HepG2 (cell line): ENCODE data around the gene CENATAC. TPM values are rescaled to one million over a fixed set of nuclear protein-coding genes. Genes with fewer than 3 reads are reported as not detected.

Source experiments
- ATAC-seq: fragments of 200-7000 bp; cut with Tn5 transposase; 3 replicates; pipeline ENCODE4 v1.9.1; 2020; ENCODE audit warnings: mild to moderate bottlenecking, moderate library complexity
- BruUV-seq: library from RNA; stranded (reverse); fragments of 400-500 nt; replicated peaks from 2 replicates; lab custom pipeline; 2021; lab: Mats Ljungman, UMichigan
- CTCF ChIA-PET: fragments of 300-600 bp; formaldehyde crosslinking; extraction: SDS; loops from one replicate; lab custom pipeline; 2021; ENCODE audit warnings: low total read pairs, inconsistent platforms, low intra/inter-chr PET ratio; lab: Yijun Ruan, JAX
- POLR2A ChIA-PET: fragments of 350-600 bp; sonication (Branson Sonifier 250); formaldehyde crosslinking; loops from one replicate; lab custom pipeline; 2020; ENCODE audit warnings: antibody characterized with exemption, inconsistent platforms; lab: Yijun Ruan, JAX
- DNase-seq: peaks from one replicate; pipeline ENCODE4 v3.0.0-alpha.2; 2015; ENCODE audit warnings: low spot score
- FAIRE-seq: peaks from 3 replicates; lab custom pipeline; 2011; peaks lifted over from hg19 to GRCh38; lab: Jason Lieb, UNC
- H2AFZ ChIP-seq: one replicate; pipeline ENCODE4 v1.6.1; 2011; ENCODE audit warnings: low read length, inconsistent platforms
- H3K27ac ChIP-seq: fragments of 300-600 bp; 3 replicates; pipeline ENCODE4 v1.8.0; 2011; ENCODE audit warnings: mixed run types, mild to moderate bottlenecking, mixed read lengths, low read length, inconsistent platforms; ENCODE audit not compliant: insufficient read depth; ENCODE audit errors: extremely low read length
- H3K27me3 ChIP-seq, 2 experiments: fragments of 200-600 bp in 1 of 2; 2 replicates in 1 of 2; 3 replicates in 1 of 2; pipeline versions ENCODE4 v1.6.0 to v1.8.0; 2011; ENCODE audit warnings: low read length in 2 of 2, mild to moderate bottlenecking in 2 of 2, moderate library complexity in 2 of 2, inconsistent platforms in 1 of 2; ENCODE audit not compliant: insufficient read depth in 2 of 2, control insufficient read depth in 1 of 2
- H3K36me3 ChIP-seq, 2 experiments: fragments of 200-600 bp in 1 of 2; replicated peaks in 1 of 2; 2 replicates in 1 of 2; 3 replicates in 1 of 2; pipeline versions ENCODE4 v1.5.1 to v1.8.0; 2011; ENCODE audit warnings: low read length in 2 of 2, inconsistent platforms in 1 of 2; ENCODE audit not compliant: insufficient read depth in 2 of 2, control insufficient read depth in 1 of 2
- H3K4me1 ChIP-seq: 2 replicates; pipeline ENCODE4 v1.5.1; 2012; ENCODE audit warnings: low read length, inconsistent platforms; ENCODE audit not compliant: insufficient read depth
- H3K4me2 ChIP-seq: 2 replicates; pipeline ENCODE4 v1.6.0; 2011; ENCODE audit warnings: low read depth, low read length, inconsistent platforms
- H3K4me3 ChIP-seq, 3 experiments: fragments of 200-600 bp in 1 of 3; sonication (generic), shearing (Covaris generic) in 1 of 3; replicated peaks in 1 of 3; 2 replicates each; pipeline ENCODE4 v1.5.1; 2011 to 2016; ENCODE audit warnings: low read length in 3 of 3, inconsistent platforms in 2 of 3, low read depth in 2 of 3, mild to moderate bottlenecking in 2 of 3, control low read depth in 1 of 3, mixed read lengths in 1 of 3; ENCODE audit not compliant: insufficient read depth in 1 of 3
- H3K79me2 ChIP-seq: one replicate; pipeline ENCODE4 v1.6.1; 2011; ENCODE audit warnings: low read length, inconsistent platforms; ENCODE audit not compliant: insufficient read depth
- H3K9ac ChIP-seq: 2 replicates; pipeline ENCODE4 v1.6.0; 2011; ENCODE audit warnings: mild to moderate bottlenecking, low read depth, low read length, inconsistent platforms; ENCODE audit not compliant: insufficient read depth
- H3K9me3 ChIP-seq: 2 replicates; pipeline ENCODE4 v1.5.1; 2012; ENCODE audit warnings: mild to moderate bottlenecking, low read length
- H4K20me1 ChIP-seq: 2 replicates; pipeline ENCODE4 v1.6.0; 2011; ENCODE audit warnings: inconsistent platforms, mild to moderate bottlenecking, low read length, moderate library complexity; ENCODE audit not compliant: insufficient read depth
- FOXO4 ChIP-seq: sonication (generic); formaldehyde crosslinking; conservative IDR thresholded peaks from 2 replicates; pipeline ENCODE4 v1.8.1; 2023; ENCODE audit warnings: missing genetic modification reagents
- HMGXB3 ChIP-seq: sonication (generic); formaldehyde crosslinking; IDR thresholded peaks from 2 replicates; pipeline ENCODE4 v1.4.0; 2020; ENCODE audit warnings: missing genetic modification reagents, borderline replicate concordance
- IKZF1 ChIP-seq: fragments of 450-650 bp; IDR thresholded peaks from 2 replicates; pipeline ENCODE4 v1.7.1; 2016
- IRX3 ChIP-seq: sonication (generic); formaldehyde crosslinking; IDR thresholded peaks from 2 replicates; pipeline ENCODE4 v1.8.1; 2023; ENCODE audit warnings: mild to moderate bottlenecking, low read depth, missing genetic modification reagents, borderline replicate concordance
- KDM3A ChIP-seq: IDR thresholded peaks from 2 replicates; pipeline ENCODE4 v1.6.1; 2018; ENCODE audit warnings: low read depth, missing compliant biosample characterization
- MAF1 ChIP-seq: sonication (generic); formaldehyde crosslinking; IDR thresholded peaks from 2 replicates; pipeline ENCODE4 v1.5.0; 2020; ENCODE audit warnings: missing genetic modification reagents, borderline replicate concordance
- NR1H2 ChIP-seq: sonication (generic); formaldehyde crosslinking; IDR thresholded peaks from 2 replicates; pipeline ENCODE4 v1.8.1; 2022; ENCODE audit warnings: low read depth, missing genetic modification reagents, borderline replicate concordance
- SP140L ChIP-seq: sonication (generic); formaldehyde crosslinking; IDR thresholded peaks from 2 replicates; pipeline ENCODE4 v1.4.0; 2020; ENCODE audit warnings: missing genetic modification reagents, borderline replicate concordance
- THYN1 ChIP-seq: sonication (generic); formaldehyde crosslinking; IDR thresholded peaks from 2 replicates; pipeline ENCODE4 v1.8.1; 2023; ENCODE audit warnings: low read depth, mild to moderate bottlenecking, moderate library complexity, missing genetic modification reagents, borderline replicate concordance
- ZBTB25 ChIP-seq: IDR thresholded peaks from 2 replicates; pipeline ENCODE4 v1.6.1; 2018; ENCODE audit warnings: missing genetic modification reagents
- ZNF143 ChIP-seq: sonication (generic); formaldehyde crosslinking; IDR thresholded peaks from 2 replicates; pipeline ENCODE4 v1.4.0; 2020; ENCODE audit warnings: missing genetic modification reagents
- ZNF501 ChIP-seq: sonication (generic); formaldehyde crosslinking; IDR thresholded peaks from 2 replicates; pipeline ENCODE4 v1.5.1; 2020; ENCODE audit warnings: mild to moderate bottlenecking, moderate library complexity, missing genetic modification reagents
- ZNF574 ChIP-seq: sonication (generic); formaldehyde crosslinking; IDR thresholded peaks from 2 replicates; pipeline ENCODE4 v1.4.0; 2020; ENCODE audit warnings: missing genetic modification reagents
- ZNF607 ChIP-seq: sonication (generic); formaldehyde crosslinking; IDR thresholded peaks from 2 replicates; pipeline ENCODE4 v1.5.1; 2020; ENCODE audit warnings: missing genetic modification reagents, mild to moderate bottlenecking, borderline replicate concordance
- ZSCAN9 ChIP-seq: IDR thresholded peaks from 2 replicates; pipeline ENCODE4 v1.6.1; 2016; ENCODE audit warnings: borderline replicate concordance
- WGBS: methylation state at CpG from one replicate; pipeline ENCODE4 v1.1.6; 2017; ENCODE audit warnings: low lambda C conversion rate; 5-methylcytosine and 5-hydroxymethylcytosine counted together
- in situ Hi-C: cut with HindIII; loops from 2 replicates; pipeline ENCODE4 v1.10.0; 2017; ENCODE audit warnings: low pct_unique_long_range_greater_than_20kb; ENCODE audit not compliant: extremely low pct_ligation_motif_present
- intact Hi-C: fragments of 100-400 bp; cut with micrococcal nuclease; formaldehyde crosslinking; loops from one replicate; pipeline ENCODE4 v1.10.0; 2022; ENCODE audit not compliant: unreplicated experiment
- polyA plus RNA-seq, 8 experiments: library from polyadenylated mRNA; depleted of rRNA in 3 of 8; stranded (reverse) in 7 of 8; unstranded in 1 of 8; fragments of >200 nt; fragmentation: Illumina TruSeq in 4 of 8; extraction: Trizol in 4 of 8; gene quantifications; 2 replicates each; pipeline versions ENCODE4 v1.2.1 to v1.2.3, GENCODE V29; 2011 to 2016; ENCODE audit warnings: low read depth in 4 of 8, missing spikeins in 1 of 8, mixed read lengths in 1 of 8; ENCODE audit not compliant: insufficient read depth in 1 of 8
- total RNA-seq, 5 experiments: library from RNA; depleted of rRNA; stranded (reverse); fragments of >200 nt; fragmentation: Illumina TruSeq; extraction: Trizol; gene quantifications; 2 replicates each; pipeline ENCODE4 v1.2.3, GENCODE V29; 2016; ENCODE audit warnings: low read depth in 1 of 5

The CENATAC gene
- total and polyA plus RNA-seq, 2 of the 13 experiments (the other 11 are each of a cell fraction or from before 2014, with no cell fraction given), result 21.7 to 25.0 TPM

GRCh38 chr11:119025541-119025940 lies 27.6 kb downstream of the CENATAC start:
- no TSS peak for BruUV-seq
- no peak for ATAC-seq
- no peak overlapping the region for H2AFZ ChIP-seq
- H3K79me2 ChIP-seq, result peaks cover 61% of the 10 kb centered on the region
- in situ Hi-C loops, result no loop called here
- H3K36me3 ChIP-seq, result peaks cover 4% of the 10 kb centered on the region in 2 experiments; a peak in 3 of 5 replicates
- no peak for FAIRE-seq
- H3K27me3 ChIP-seq, result no peaks in the 10 kb centered on the region; a peak in 1 of 5 replicates
- ChIA-PET POLR2A (interaction anchor here (1.1 to 2.8 kb wide), 4 partner anchors 10 to 60 kb away, joined by 4 to 12 read pairs (median 8); partner anchors contain the start of genes CENATAC, HMBS and VPS11), CTCF (no interaction called here)
- H3K4me2 ChIP-seq, result peak overlapping the region; percentile 99
- H3K4me1 ChIP-seq, result peaks cover 87% of the 10 kb centered on the region
- DNase-seq, result no peak
- 85% methylated on average over 5 of the region's 5 CpGs for WGBS
- peak overlapping the region in 1 of 3 experiments; percentile 82; a peak in 2 of 6 replicates for H3K4me3 ChIP-seq
- peak overlapping the region; percentile 77 for H3K27ac ChIP-seq
- peaks cover 5% of the 10 kb centered on the region; the same call in 1 of the 2 replicates for H4K20me1 ChIP-seq
- peak overlapping the region; percentile 77 for H3K9ac ChIP-seq
- no peaks in the 10 kb centered on the region for H3K9me3 ChIP-seq
- intact Hi-C loops, result no loop called here
- TF ChIP-seq ZNF143 (CRISPR knock-in tag), result no peak
- TF ChIP-seq FOXO4 (CRISPR knock-in tag), result 0 out of 2 replicates have a peak, but pooled peaks have one; percentile 14
- TF ChIP-seq ZSCAN9 (CRISPR knock-in tag), result no peak
- TF ChIP-seq IKZF1, result no peak
- no peak for TF ChIP-seq THYN1 (CRISPR knock-in tag)
- TF ChIP-seq SP140L (CRISPR knock-in tag), result no peak
- TF ChIP-seq ZNF607 (CRISPR knock-in tag), result no peak
- no peak for TF ChIP-seq NR1H2
- 0 out of 2 replicates have a peak, but pooled peaks have one; percentile 9 for TF ChIP-seq IRX3 (CRISPR knock-in tag)
- no peak for TF ChIP-seq ZNF501
- no peak for TF ChIP-seq ZBTB25 (CRISPR knock-in tag)
- TF ChIP-seq HMGXB3 (CRISPR knock-in tag), result 0 out of 2 replicates have a peak, but pooled peaks have one; percentile 9
- no peak for TF ChIP-seq ZNF574
- TF ChIP-seq MAF1 (CRISPR knock-in tag), result no peak
- TF ChIP-seq KDM3A, result no peak
